ENCODE results near the gene GPX4.
"Not testable (repeated sequence)": the region's sequence is repeated elsewhere in the genome, so short reads cannot be mapped to it uniquely, and the experiment has no call there.

Gene GPX4

GRCh38 chr19:1113986-1114483 is 10.2 kb downstream of the GPX4 start:
- DNase-seq (ENCODE audit: low spot score), result no peak

GRCh38 chr19:1114728-1115127 is 10.9 kb downstream of the GPX4 start:
- DNase-seq (ENCODE audit: low spot score), result not testable (repeated sequence)

GRCh38 chr19:1115646-1116420 is 12.0 kb downstream of the GPX4 start:
- DNase-seq (ENCODE audit: low spot score), result no peak

GRCh38 chr19:1116726-1117581 is 13.2 kb downstream of the GPX4 start:
- no peak for DNase-seq (ENCODE audit: low spot score)

- no peak for DNase-seq (ENCODE audit: low spot score)
Measured at GRCh38 chr19:1117654-1118053, 13.9 kb downstream of the GPX4 start.

- no peak for DNase-seq (ENCODE audit: low spot score)
Measured at GRCh38 chr19:1118999-1119398, 15.2 kb downstream of the GPX4 start.

- DNase-seq (ENCODE audit: low spot score), result no peak
Measured at GRCh38 chr19:1119475-1120217, 15.9 kb downstream of the GPX4 start.

- no peak for DNase-seq (ENCODE audit: low spot score)
Measured at GRCh38 chr19:1121395-1121794, 17.6 kb downstream of the GPX4 start.

- DNase-seq (ENCODE audit: low spot score), result no peak
Measured at GRCh38 chr19:1122021-1122971, 18.5 kb downstream of the GPX4 start.

GRCh38 chr19:1122972-1123363 is 19.2 kb downstream of the GPX4 start:
- DNase-seq (ENCODE audit: low spot score), result peak; percentile 98

GRCh38 chr19:1123381-1123780 is 19.6 kb downstream of the GPX4 start:
- no peak for DNase-seq (ENCODE audit: low spot score)

- no peak for DNase-seq (ENCODE audit: low spot score)
Measured at GRCh38 chr19:1123885-1124677, 20.3 kb downstream of the GPX4 start.

- DNase-seq (ENCODE audit: low spot score), result no peak
Measured at GRCh38 chr19:1125601-1126467, 22.0 kb downstream of the GPX4 start.

- no peak for DNase-seq (ENCODE audit: low spot score)
Measured at GRCh38 chr19:1126984-1127760, 23.4 kb downstream of the GPX4 start.

- DNase-seq (ENCODE audit: low spot score), result no peak
Measured at GRCh38 chr19:1128106-1128505, 24.3 kb downstream of the GPX4 start.

GRCh38 chr19:1129084-1129483 is 25.3 kb downstream of the GPX4 start:
- not testable (repeated sequence) for DNase-seq (ENCODE audit: low spot score)

GRCh38 chr19:1129535-1129934 is 25.7 kb downstream of the GPX4 start:
- DNase-seq (ENCODE audit: low spot score), result no peak
